ENCODE measurements around the gene KIF5A.

Gene KIF5A

DNA sequence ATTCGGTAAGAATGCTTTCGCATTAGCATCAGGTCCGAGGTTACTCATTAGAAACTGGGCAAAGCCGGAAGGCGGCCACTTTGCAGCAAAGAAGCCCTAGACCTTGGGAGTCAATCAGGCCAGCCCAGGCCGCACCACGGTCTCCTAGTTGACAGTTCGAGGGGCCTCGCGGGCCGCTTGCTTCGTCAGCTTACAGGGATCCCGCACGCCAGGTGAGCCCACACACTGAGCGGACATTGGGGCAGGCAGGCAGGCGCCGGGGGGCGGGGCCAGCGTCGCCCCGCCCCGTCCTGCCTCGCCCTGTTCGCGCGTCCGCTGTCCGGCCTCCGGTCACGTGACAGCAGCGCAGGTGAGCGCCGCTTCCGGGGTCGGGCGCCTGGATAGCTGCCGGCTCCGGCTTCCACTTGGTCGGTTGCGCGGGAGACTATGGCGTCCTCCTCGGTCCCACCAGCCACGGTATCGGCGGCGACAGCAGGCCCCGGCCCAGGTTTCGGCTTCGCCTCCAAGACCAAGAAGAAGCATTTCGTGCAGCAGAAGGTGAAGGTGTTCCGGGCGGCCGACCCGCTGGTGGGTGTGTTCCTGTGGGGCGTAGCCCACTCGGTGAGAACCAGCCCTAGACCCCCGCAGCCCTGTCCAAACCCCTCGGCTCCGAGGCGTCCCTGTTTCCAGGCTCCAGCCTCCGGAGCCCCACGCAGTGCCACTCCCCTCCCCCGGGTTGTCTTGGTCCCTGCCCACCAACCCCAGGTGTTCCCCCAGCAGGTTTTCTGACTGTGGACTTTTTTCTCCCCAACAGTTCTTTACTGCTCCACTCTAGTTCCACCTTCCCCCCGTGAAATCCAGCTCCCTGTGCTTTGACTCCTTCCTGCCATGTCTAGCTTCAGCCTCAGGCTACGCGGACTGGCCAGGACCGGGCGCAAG is 41.3 kb downstream of the KIF5A start, which contains the start of gene PIP4K2C:
Gene PIP4K2C (plus strand): TSS at position 329 of the 918 bp plus-strand sequence. CDS start 98 bp downstream, at position 427.
- TF ChIP-seq, protein P1, sequence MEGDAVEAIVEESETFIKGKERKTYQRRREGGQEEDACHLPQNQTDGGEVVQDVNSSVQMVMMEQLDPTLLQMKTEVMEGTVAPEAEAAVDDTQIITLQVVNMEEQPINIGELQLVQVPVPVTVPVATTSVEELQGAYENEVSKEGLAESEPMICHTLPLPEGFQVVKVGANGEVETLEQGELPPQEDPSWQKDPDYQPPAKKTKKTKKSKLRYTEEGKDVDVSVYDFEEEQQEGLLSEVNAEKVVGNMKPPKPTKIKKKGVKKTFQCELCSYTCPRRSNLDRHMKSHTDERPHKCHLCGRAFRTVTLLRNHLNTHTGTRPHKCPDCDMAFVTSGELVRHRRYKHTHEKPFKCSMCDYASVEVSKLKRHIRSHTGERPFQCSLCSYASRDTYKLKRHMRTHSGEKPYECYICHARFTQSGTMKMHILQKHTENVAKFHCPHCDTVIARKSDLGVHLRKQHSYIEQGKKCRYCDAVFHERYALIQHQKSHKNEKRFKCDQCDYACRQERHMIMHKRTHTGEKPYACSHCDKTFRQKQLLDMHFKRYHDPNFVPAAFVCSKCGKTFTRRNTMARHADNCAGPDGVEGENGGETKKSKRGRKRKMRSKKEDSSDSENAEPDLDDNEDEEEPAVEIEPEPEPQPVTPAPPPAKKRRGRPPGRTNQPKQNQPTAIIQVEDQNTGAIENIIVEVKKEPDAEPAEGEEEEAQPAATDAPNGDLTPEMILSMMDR (IDR thresholded peaks at IDR 0.05; ENCODE audit: low read depth, low read length) = no peak
- 0 out of 2 replicates have a peak, but pooled peaks have one; percentile 26 for TF ChIP-seq MYC (IDR thresholded peaks at IDR 0.05; ENCODE audit: low read depth, low read length)
- TF ChIP-seq POLR2A (IDR thresholded peaks at IDR 0.05; ENCODE audit: extremely low read depth, insufficient read length) = peak; percentile 70
- TF ChIP-seq, protein P2, sequence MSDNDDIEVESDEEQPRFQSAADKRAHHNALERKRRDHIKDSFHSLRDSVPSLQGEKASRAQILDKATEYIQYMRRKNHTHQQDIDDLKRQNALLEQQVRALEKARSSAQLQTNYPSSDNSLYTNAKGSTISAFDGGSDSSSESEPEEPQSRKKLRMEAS (IDR thresholded peaks at IDR 0.05; ENCODE audit: low read depth, low read length) = peak; percentile 85
- DNase-seq (ENCODE audit: low read depth) = peak; percentile 81
- peak within 1 kb of the TSS; percentile 74 for H3K4me3 ChIP-seq (ENCODE audit: low read depth, low read length)

DNA sequence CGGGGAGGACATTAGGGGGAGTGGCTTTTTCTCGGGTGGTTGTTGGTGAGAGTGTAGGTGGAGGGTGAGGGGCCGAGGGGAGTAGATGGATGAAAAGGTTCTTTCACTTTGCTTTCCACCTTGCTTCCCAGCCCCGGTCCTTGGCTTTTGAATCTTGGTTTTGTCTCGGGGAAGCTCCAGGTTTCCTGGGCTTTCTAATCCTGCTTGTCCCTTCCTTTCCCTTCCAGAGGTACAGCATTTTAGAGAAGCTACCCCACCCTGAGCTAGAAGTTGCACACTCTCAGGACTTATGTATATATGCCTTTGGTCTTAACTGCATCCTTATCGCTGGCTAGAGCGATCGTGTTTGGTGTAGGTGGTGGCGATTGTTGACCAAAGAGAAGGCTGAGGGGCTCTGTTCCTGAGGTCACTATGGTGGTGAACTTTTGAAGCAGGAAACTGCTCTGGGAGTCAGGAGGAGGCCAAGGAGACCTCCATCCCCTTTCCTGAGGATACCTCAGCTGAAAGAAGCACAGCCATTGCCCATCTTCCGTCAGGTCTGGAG is 42.0 kb downstream of the KIF5A start:
- TF ChIP-seq, protein P1 (IDR thresholded peaks at IDR 0.05; ENCODE audit: low read depth, low read length) = no peak
- no peak for TF ChIP-seq MYC (IDR thresholded peaks at IDR 0.05; ENCODE audit: low read depth, low read length)
- no peak for TF ChIP-seq POLR2A (IDR thresholded peaks at IDR 0.05; ENCODE audit: extremely low read depth, insufficient read length)
- TF ChIP-seq, protein P2 (IDR thresholded peaks at IDR 0.05; ENCODE audit: low read depth, low read length) = no peak
- peak overlapping the region; percentile 74 for H3K4me3 ChIP-seq (ENCODE audit: low read depth, low read length)
- no peak for DNase-seq (ENCODE audit: low read depth)

DNA sequence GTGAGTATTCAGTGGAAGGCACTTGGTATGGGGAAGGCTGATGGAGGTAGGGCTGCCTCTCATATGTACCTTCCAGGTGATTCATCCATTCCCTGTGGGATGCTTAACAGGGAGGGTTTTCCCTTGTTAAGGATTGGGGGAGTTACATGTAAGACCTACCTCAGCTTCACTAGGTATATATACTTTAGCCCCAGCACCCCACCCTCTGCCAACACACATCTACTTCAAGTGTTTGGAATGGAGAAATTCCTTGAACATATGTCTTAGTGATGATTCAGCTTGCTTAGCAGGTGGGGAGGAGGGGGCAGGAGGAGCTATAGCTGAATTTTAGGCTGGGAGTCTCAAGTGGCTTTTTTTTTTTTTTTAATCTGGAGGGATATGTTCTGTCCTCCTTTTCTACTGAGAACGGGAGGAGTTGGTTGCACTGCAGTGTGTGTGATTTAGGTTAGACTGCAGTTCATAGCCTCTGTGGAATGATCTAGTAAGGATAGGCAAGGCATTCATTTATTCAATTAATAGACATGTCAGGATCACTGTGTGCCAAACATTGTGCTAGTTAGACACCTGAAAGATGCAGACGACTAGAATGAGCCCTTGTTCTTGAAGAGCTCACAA is 42.8 kb downstream of the KIF5A start:
- no peak overlapping the region for H3K4me3 ChIP-seq (ENCODE audit: low read depth, low read length)
- no peak for DNase-seq (ENCODE audit: low read depth)
- TF ChIP-seq, protein P2 (IDR thresholded peaks at IDR 0.05; ENCODE audit: low read depth, low read length) = no peak
- TF ChIP-seq MYC (IDR thresholded peaks at IDR 0.05; ENCODE audit: low read depth, low read length) = no peak
- TF ChIP-seq, protein P1 (IDR thresholded peaks at IDR 0.05; ENCODE audit: low read depth, low read length) = no peak
- TF ChIP-seq POLR2A (IDR thresholded peaks at IDR 0.05; ENCODE audit: extremely low read depth, insufficient read length) = no peak

DNA sequence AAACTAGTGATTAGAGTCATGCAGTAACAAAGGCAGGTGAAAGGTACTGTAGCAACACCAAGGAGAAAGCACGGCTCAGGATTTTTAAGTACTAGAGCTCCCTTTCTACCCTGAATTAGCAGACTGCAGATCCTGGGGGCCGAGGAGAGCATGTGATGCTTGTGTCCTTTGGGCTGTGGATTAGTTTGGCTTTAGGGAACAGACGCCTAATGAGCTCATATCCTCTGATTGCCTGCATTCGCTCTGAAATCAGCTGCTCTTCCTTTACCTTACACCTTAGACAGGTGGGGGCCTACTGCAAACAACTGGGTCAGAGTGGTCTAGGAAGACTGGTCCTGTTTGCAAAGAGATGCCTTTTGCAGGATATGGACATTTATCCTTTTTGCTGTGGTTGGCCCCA is 43.3 kb downstream of the KIF5A start:
- H3K4me3 ChIP-seq (ENCODE audit: low read depth, low read length) = no peak overlapping the region
- DNase-seq (ENCODE audit: low read depth) = no peak
- TF ChIP-seq, protein P2 (IDR thresholded peaks at IDR 0.05; ENCODE audit: low read depth, low read length) = no peak
- no peak for TF ChIP-seq POLR2A (IDR thresholded peaks at IDR 0.05; ENCODE audit: extremely low read depth, insufficient read length)

DNA sequence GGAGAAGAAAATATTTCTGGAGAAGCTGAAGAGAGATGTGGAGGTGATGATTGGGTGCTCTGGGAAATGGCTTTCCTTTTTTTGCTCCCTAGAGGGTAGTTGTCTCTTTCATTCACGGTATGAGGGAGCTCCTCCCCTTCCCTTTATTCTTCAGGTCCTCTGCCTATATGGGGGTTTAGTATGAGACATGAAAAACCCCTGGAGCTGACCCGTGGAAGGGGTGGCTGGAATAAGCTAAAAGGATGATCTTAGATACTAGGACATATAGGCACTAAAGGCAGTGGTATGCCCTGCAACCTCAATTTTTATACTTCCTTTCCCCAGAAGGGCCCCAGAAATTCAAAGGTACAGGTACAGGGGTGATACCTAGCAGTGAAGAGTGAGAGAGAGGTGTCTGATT is 50.6 kb downstream of the KIF5A start:
- DNase-seq (ENCODE audit: low read depth) = no peak
- TF ChIP-seq, protein P2 (IDR thresholded peaks at IDR 0.05; ENCODE audit: low read depth, low read length) = no peak
- TF ChIP-seq, protein P1 (IDR thresholded peaks at IDR 0.05; ENCODE audit: low read depth, low read length) = no peak
- TF ChIP-seq MYC (IDR thresholded peaks at IDR 0.05; ENCODE audit: low read depth, low read length) = no peak
- TF ChIP-seq POLR2A (IDR thresholded peaks at IDR 0.05; ENCODE audit: extremely low read depth, insufficient read length) = no peak
- H3K4me3 ChIP-seq (ENCODE audit: low read depth, low read length) = no peak overlapping the region
